ENCODE measurements around the gene GMCL1. TPM values are rescaled to one million over a fixed set of nuclear protein-coding genes. Genes with fewer than 3 reads are reported as not detected.
"Not testable (repeated sequence)": the region's sequence is repeated elsewhere in the genome, so short reads cannot be mapped to it uniquely, and the experiment has no call there.

GMCL1 gene
- total and polyA plus RNA-seq, 9 of the 15 experiments (the other 6 are each of a cell fraction or from before 2014, with no cell fraction given) = 7.0 to 27.3 (median 15.4) TPM

GRCh38 chr2:69892838-69893424 lies 63.5 kb downstream of the GMCL1 start:
- H3K9me1 ChIP-seq (ENCODE audit: control insufficient read depth, insufficient read depth, low read length); H3K27ac ChIP-seq (ENCODE audit: extremely low read depth, low read depth, low read length); H3K27me3 ChIP-seq (ENCODE audit: control insufficient read depth in 2 of 2, insufficient read depth in 2 of 2, low read length in 2 of 2); H3K4me1 ChIP-seq (replicated peaks in 1 of 2; ENCODE audit: control insufficient read depth in 2 of 2, insufficient read depth in 2 of 2, low read length in 2 of 2); CTCF ChIA-PET (ENCODE audit: low intra/inter-chr PET ratio); H4K20me1 ChIP-seq (replicated peaks; ENCODE audit: control insufficient read depth, insufficient read depth, low read length); in situ Hi-C loops (cut with MboI); H3K9me3 ChIP-seq (replicated peaks; ENCODE audit: control insufficient read depth, insufficient read depth, low read depth, low read length); BruUV-seq (replicated peaks); H3K4me3 ChIP-seq: not testable (repeated sequence)
- peak in 1 of 4 experiments; percentile 17 for DNase-seq (ENCODE audit: extremely low read depth in 1 of 4, low spot score in 3 of 4)
- peak; percentile 79 for TF ChIP-seq BCOR (IDR thresholded peaks at IDR 0.05)
- peak; percentile 92 for TF ChIP-seq ZNF146 (CRISPR knock-in tag; IDR thresholded peaks at IDR 0.05; ENCODE audit: unreplicated experiment)
- peak; percentile 43; the same call in 1 of the 2 replicates for TF ChIP-seq ADNP (tag; IDR thresholded peaks at IDR 0.05)
- peak in 1 of 2 experiments; percentile 53; a peak in 1 of 4 replicates for TF ChIP-seq KDM1A (IDR thresholded peaks at IDR 0.05)
- Histone ChIP-seq H2AFZ (ENCODE audit: low read depth, low read length) (peak overlapping the region; percentile 96), H3K79me2 (ENCODE audit: control insufficient read depth, insufficient read depth, low read length) (peaks cover 18% of the 10 kb centered on the region), H3K4me2 (ENCODE audit: insufficient read depth, low read length) (peak overlapping the region; percentile 89; the same call in 1 of the 2 replicates), H3K9ac (ENCODE audit: insufficient read depth in 1 of 2, low read depth in 2 of 2, low read length in 2 of 2) (peak overlapping the region in 1 of 2 experiments; percentile 88; a peak in 1 of 4 replicates), H3K36me3 (ENCODE audit: control insufficient read depth, insufficient read depth, low read length) (peaks cover 25% of the 10 kb centered on the region; the same call in 2 of the 3 replicates)
- intact Hi-C loops (cut with micrococcal nuclease) = loop anchor here (5.0 to 10.0 kb wide), 2 partner anchors 68 to 171 kb away; partner anchors contain the start of gene GMCL1
- POLR2A ChIA-PET = interaction anchor here (0.8 to 2.5 kb wide), 3 partner anchors 21 to 192 kb away, joined by 3 to 17 read pairs (median 4); partner anchors contain the start of gene MXD1
- ATAC-seq = peak; percentile 17; the same call in 1 of the 3 replicates
- FAIRE-seq = peak; percentile 54
- WGBS (ENCODE audit: insufficient coverage, low coverage, missing lambda C conversion rate) = 66% methylated on average over 7 of the region's 7 CpGs
